RWPE2 (cell line): ENCODE data around the gene UROC1.

Source experiments
- ATAC-seq: fragments of 200-7000 bp; cut with Tn5 transposase; 3 replicates; pipeline ENCODE4 v1.9.1; 2021; ENCODE audit warnings: low read depth
- DNase-seq: peaks from one replicate; pipeline ENCODE4 v3.0.0-alpha.2; 2020; ENCODE audit warnings: low spot score
- H3K27ac ChIP-seq: fragments of 450-650 bp; 2 replicates; pipeline ENCODE4 v1.5.1; 2017; ENCODE audit warnings: mild to moderate bottlenecking; ENCODE audit not compliant: poor library complexity, severe bottlenecking
- H3K27me3 ChIP-seq: fragments of 250-450 bp; sonication (Bioruptor Pico); 2 replicates; pipeline ENCODE4 v1.5.1; 2021; ENCODE audit warnings: mild to moderate bottlenecking, moderate library complexity; ENCODE audit not compliant: insufficient read depth, poor library complexity, severe bottlenecking
- H3K36me3 ChIP-seq: fragments of 250-450 bp; sonication (Bioruptor Pico); 2 replicates; pipeline ENCODE4 v1.5.1; 2020; ENCODE audit warnings: low read depth, mild to moderate bottlenecking, moderate library complexity
- H3K4me1 ChIP-seq: fragments of 250-450 bp; sonication (Bioruptor Pico); 2 replicates; pipeline ENCODE4 v1.5.1; 2021; ENCODE audit warnings: mild to moderate bottlenecking, moderate library complexity; ENCODE audit not compliant: insufficient read depth, poor library complexity, severe bottlenecking
- H3K4me3 ChIP-seq: fragments of 250-450 bp; sonication (Bioruptor Pico); 2 replicates; pipeline ENCODE4 v1.5.1; 2021; ENCODE audit warnings: mild to moderate bottlenecking, moderate library complexity; ENCODE audit not compliant: severe bottlenecking
- H3K9me3 ChIP-seq: fragments of 250-450 bp; sonication (Bioruptor Pico); 2 replicates; pipeline ENCODE4 v1.5.1; 2021; ENCODE audit warnings: mild to moderate bottlenecking, moderate library complexity; ENCODE audit not compliant: severe bottlenecking
- TF ChIP-seq, protein P1 (sequence below): fragments of 450-650 bp; IDR thresholded peaks from one replicate; pipeline ENCODE4 v1.5.1; 2017; ENCODE audit warnings: mild to moderate bottlenecking, moderate library complexity; ENCODE audit not compliant: poor library complexity, severe bottlenecking

UROC1 gene

DNA sequence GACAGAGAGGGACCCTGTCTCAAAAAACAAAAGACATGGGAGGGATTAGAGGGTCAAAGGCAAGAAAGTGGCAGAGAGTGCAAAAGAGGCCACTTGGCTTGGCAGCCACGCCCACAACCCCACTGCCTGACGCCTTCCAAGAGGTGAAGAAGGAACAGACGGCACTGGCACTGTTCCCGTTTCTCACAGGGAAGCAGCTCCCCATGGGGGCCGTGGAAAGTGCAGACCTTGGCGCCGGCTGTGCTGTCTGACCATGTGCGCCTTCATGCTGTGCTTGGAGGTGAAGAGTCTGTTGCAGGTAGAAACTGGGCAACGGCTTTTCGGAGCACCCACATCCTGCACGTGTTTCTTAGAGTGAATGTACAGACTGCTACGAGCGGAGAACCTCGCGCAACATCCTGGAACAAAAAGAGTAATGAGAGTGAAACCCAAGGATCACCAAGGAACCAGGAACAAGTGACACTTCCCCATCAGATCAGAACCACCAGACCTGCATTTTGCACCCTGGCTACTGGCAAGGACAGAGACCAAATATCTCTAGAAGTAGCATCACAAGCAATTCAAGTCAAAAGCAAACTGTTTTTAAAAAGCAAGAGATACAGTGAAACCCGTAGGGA, 51.5 kb downstream of the UROC1 start:
- DNase-seq (peak; percentile 49), ATAC-seq (no peak)
- no peak overlapping the region for H3K27ac ChIP-seq
- peaks cover 97% of the 10 kb centered on the region for H3K36me3 ChIP-seq
- no peaks in the 10 kb centered on the region for H3K9me3 ChIP-seq
- TF ChIP-seq, protein P1, sequence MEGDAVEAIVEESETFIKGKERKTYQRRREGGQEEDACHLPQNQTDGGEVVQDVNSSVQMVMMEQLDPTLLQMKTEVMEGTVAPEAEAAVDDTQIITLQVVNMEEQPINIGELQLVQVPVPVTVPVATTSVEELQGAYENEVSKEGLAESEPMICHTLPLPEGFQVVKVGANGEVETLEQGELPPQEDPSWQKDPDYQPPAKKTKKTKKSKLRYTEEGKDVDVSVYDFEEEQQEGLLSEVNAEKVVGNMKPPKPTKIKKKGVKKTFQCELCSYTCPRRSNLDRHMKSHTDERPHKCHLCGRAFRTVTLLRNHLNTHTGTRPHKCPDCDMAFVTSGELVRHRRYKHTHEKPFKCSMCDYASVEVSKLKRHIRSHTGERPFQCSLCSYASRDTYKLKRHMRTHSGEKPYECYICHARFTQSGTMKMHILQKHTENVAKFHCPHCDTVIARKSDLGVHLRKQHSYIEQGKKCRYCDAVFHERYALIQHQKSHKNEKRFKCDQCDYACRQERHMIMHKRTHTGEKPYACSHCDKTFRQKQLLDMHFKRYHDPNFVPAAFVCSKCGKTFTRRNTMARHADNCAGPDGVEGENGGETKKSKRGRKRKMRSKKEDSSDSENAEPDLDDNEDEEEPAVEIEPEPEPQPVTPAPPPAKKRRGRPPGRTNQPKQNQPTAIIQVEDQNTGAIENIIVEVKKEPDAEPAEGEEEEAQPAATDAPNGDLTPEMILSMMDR = no peak
- no peaks in the 10 kb centered on the region for H3K4me1 ChIP-seq
- no peaks in the 10 kb centered on the region for H3K27me3 ChIP-seq
- H3K4me3 ChIP-seq = no peak overlapping the region

DNA sequence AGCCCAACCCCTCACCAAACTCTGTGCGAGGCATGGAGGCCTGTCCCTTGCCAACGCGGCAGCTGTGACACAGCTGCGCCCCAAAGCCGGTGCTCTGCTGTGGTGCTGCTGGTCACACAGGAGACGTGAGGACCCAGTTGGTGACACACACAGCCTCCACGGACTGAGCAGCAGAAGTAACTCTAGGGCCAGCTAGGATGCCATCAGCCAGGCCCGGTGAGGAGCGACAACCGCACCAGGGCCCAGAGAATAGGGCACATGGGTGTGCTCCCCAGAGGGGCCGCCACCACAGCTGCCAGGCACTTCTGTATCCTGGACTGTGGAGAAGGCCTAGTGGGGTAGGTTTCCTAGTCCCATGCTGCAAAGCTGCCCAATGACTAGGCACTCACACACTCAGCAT, 52.6 kb downstream of the UROC1 start:
- H3K27me3 ChIP-seq = no peaks in the 10 kb centered on the region
- no peaks in the 10 kb centered on the region for H3K4me1 ChIP-seq
- no peaks in the 10 kb centered on the region for H3K9me3 ChIP-seq
- H3K36me3 ChIP-seq = peaks cover 97% of the 10 kb centered on the region
- no peak for ATAC-seq
- H3K27ac ChIP-seq = no peak overlapping the region
- peak; percentile 31 for DNase-seq
- TF ChIP-seq, protein P1 = no peak
- no peak overlapping the region for H3K4me3 ChIP-seq

DNA sequence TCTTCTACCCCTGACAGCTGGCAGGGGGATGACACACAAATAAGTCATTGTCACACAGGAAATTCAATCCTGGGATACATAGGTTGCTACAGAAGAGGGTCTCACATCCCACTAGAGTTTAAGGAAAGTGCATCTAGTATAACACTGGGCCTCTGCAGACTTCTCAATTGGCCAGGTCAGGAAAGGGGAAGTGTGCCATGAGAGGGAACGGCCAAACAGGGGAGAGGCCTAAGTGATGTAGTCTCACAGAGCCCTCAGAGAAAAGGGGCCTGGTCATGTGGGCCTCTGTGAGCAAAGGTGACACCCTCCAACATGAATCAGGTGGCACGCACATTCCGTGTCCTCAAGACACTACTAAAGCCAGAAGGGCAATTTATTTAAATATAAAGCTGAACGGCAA, 53.1 kb downstream of the UROC1 start:
- TF ChIP-seq, protein P1 = no peak
- Histone ChIP-seq H3K36me3 (peaks cover 97% of the 10 kb centered on the region), H3K27me3 (no peaks in the 10 kb centered on the region), H3K9me3 (no peaks in the 10 kb centered on the region), H3K4me3 (no peak overlapping the region), H3K27ac (no peak overlapping the region), H3K4me1 (no peaks in the 10 kb centered on the region)
- DNase-seq (peak; percentile 8), ATAC-seq (no peak)

DNA sequence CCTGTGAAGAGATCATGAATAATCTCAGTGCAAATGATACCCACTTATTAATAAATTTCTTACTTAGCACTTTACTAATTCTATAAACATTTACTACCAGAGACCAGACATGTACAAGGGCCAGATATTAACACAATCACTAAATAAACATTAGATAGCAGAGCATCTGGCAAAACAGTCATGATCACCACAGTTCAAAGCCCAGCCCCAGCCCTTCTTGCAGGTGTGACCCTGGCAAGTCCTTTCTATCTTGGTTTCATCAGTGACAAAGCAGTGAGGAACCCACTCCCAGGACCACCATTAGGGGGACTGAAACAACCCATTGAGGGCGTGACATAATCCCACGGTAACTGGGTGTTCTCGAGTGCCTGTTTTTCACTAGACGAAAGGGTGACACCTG, 53.5 kb downstream of the UROC1 start:
- H3K4me3 ChIP-seq = no peak overlapping the region
- DNase-seq (peak; percentile 21), ATAC-seq (no peak)
- no peaks in the 10 kb centered on the region for H3K4me1 ChIP-seq
- H3K27ac ChIP-seq = no peak overlapping the region
- no peaks in the 10 kb centered on the region for H3K9me3 ChIP-seq
- TF ChIP-seq, protein P1 = no peak
- no peaks in the 10 kb centered on the region for H3K27me3 ChIP-seq
- peaks cover 97% of the 10 kb centered on the region for H3K36me3 ChIP-seq

DNA sequence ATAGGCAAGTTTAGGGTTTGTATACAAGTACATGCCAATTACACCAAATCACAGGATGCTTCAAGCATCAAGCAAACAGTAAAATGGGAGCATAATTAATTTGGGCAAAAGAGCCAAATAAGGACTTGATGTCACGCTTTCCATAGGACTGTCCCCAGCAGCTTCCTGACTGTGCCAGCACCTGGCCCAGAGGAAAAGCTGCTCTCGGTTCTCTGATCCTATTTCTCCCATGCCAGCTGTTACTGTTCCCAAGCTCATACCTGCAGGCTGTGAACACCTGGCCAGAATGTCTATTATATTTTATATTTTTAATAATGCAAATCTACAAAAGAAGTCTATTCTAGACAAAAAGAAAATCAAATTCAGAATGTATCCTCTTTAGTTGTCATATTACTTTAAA, 54.1 kb downstream of the UROC1 start:
- Histone ChIP-seq H3K36me3 (peaks cover 97% of the 10 kb centered on the region), H3K27me3 (no peaks in the 10 kb centered on the region), H3K27ac (no peak overlapping the region), H3K4me3 (no peak overlapping the region), H3K4me1 (no peaks in the 10 kb centered on the region), H3K9me3 (no peaks in the 10 kb centered on the region)
- no peak for DNase-seq
- TF ChIP-seq, protein P1 = no peak
- ATAC-seq = no peak
